Liver (tissue), 9 donors: ENCODE results near the gene KIF6. TPM values are rescaled to one million over a fixed set of nuclear protein-coding genes. Genes with fewer than 3 reads are reported as not detected.
"Not testable (repeated sequence)": the region's sequence is repeated elsewhere in the genome, so short reads cannot be mapped to it uniquely, and the experiment has no call there.

Source experiments
- DNase-seq: peaks from one replicate; pipeline ENCODE4 v3.0.0-alpha.2; 2017; ENCODE audit warnings: low spot score
- H3K27ac ChIP-seq, 2 donors: one replicate each; pipeline ENCODE4 v1.7.0; 2013; ENCODE audit warnings: inconsistent platforms in 2 of 2, low read length in 2 of 2, control low read depth in 1 of 2, low read depth in 1 of 2, mild to moderate bottlenecking in 1 of 2
- H3K27me3 ChIP-seq, 4 donors: one replicate each; pipeline versions ENCODE4 v1.6.1 to v1.7.0; 2013; ENCODE audit warnings: low read length in 3 of 4, inconsistent platforms in 1 of 4, mild to moderate bottlenecking in 1 of 4, moderate library complexity in 1 of 4; ENCODE audit not compliant: control insufficient read depth in 4 of 4, insufficient read depth in 4 of 4
- H3K36me3 ChIP-seq, 4 donors: one replicate each; pipeline versions ENCODE4 v1.6.1 to v1.7.0; 2013; ENCODE audit warnings: low read length in 3 of 4, mild to moderate bottlenecking in 3 of 4, low read depth in 1 of 4, moderate library complexity in 1 of 4; ENCODE audit not compliant: control insufficient read depth in 4 of 4, insufficient read depth in 3 of 4
- H3K4me1 ChIP-seq, 4 donors: one replicate each; pipeline versions ENCODE4 v1.6.1 to v1.7.0; 2013; ENCODE audit warnings: low read length in 3 of 4, mild to moderate bottlenecking in 3 of 4, moderate library complexity in 1 of 4; ENCODE audit not compliant: control insufficient read depth in 4 of 4, insufficient read depth in 4 of 4
- H3K4me3 ChIP-seq, 3 donors: one replicate each; pipeline versions ENCODE4 v1.6.1 to v1.7.0; 2013; ENCODE audit warnings: low read length in 3 of 3, control low read depth in 1 of 3, low read depth in 1 of 3, mild to moderate bottlenecking in 1 of 3
- H3K9ac ChIP-seq, 2 donors: one replicate each; pipeline ENCODE4 v1.7.0; 2013; ENCODE audit warnings: low read length in 2 of 2, mild to moderate bottlenecking in 2 of 2, moderate library complexity in 2 of 2, control low read depth in 1 of 2, low read depth in 1 of 2
- H3K9me3 ChIP-seq, 4 donors: one replicate each; pipeline versions ENCODE4 v1.6.1 to v1.7.0; 2013; ENCODE audit warnings: low read length in 3 of 4; ENCODE audit not compliant: control insufficient read depth in 4 of 4
- FOXA1 ChIP-seq: IDR thresholded peaks from 2 replicates; pipeline ENCODE4 v1.6.1; 2016; ENCODE audit warnings: antibody characterized with exemption
- GABPA ChIP-seq, 2 donors: IDR thresholded peaks in 1 of 2; conservative IDR thresholded peaks in 1 of 2; 2 replicates each; pipeline ENCODE4 v1.6.1; 2016; ENCODE audit warnings: antibody characterized with exemption in 2 of 2, mild to moderate bottlenecking in 1 of 2, moderate library complexity in 1 of 2
- HNF4G ChIP-seq: IDR thresholded peaks from 2 replicates; pipeline ENCODE4 v1.6.1; 2016; ENCODE audit warnings: antibody characterized with exemption
- JUND ChIP-seq, 2 donors: IDR thresholded peaks; 2 replicates each; pipeline ENCODE4 v1.6.1; 2016; ENCODE audit warnings: antibody characterized with exemption in 2 of 2
- NR2F2 ChIP-seq: IDR thresholded peaks from 2 replicates; pipeline ENCODE4 v1.6.1; 2016; ENCODE audit warnings: antibody characterized with exemption
- RAD21 ChIP-seq, 2 donors: IDR thresholded peaks; 2 replicates each; pipeline ENCODE4 v1.6.1; 2016; ENCODE audit warnings: antibody characterized with exemption in 2 of 2, mild to moderate bottlenecking in 2 of 2
- RXRA ChIP-seq, 2 donors: IDR thresholded peaks; 2 replicates each; pipeline ENCODE4 v1.6.1; 2017 to 2018; ENCODE audit warnings: antibody characterized with exemption in 2 of 2, mild to moderate bottlenecking in 1 of 2
- SP1 ChIP-seq: IDR thresholded peaks from 2 replicates; pipeline ENCODE4 v1.6.1; 2018; ENCODE audit warnings: antibody characterized with exemption, mild to moderate bottlenecking
- TAF1 ChIP-seq: conservative IDR thresholded peaks from 2 replicates; pipeline ENCODE4 v1.6.1; 2016; ENCODE audit warnings: antibody characterized with exemption, mild to moderate bottlenecking
- YY1 ChIP-seq: IDR thresholded peaks from 2 replicates; pipeline ENCODE4 v1.6.1; 2016; ENCODE audit warnings: antibody characterized with exemption, mild to moderate bottlenecking
- WGBS: extraction: QIAGEN DNeasy Blood & Tissue Kit; methylation state at CpG from one replicate; pipeline ENCODE4 v1.1.7; 2013; 5-methylcytosine and 5-hydroxymethylcytosine counted together
- polyA plus RNA-seq, 2 donors: library from polyadenylated mRNA; stranded (reverse) in 1 of 2; unstranded in 1 of 2; fragments of 200-250 nt in 1 of 2; fragments of >200 nt in 1 of 2; fragmentation: Nextera tagmentation in 1 of 2; extraction: Ambion mirVana in 1 of 2; gene quantifications; one replicate each; pipeline versions ENCODE4 v1.2.1 to v1.2.3, GENCODE V29; 2013 to 2015
- total RNA-seq, 2 donors: library from RNA; depleted of rRNA; stranded (reverse); fragments of >200 nt; gene quantifications; one replicate each; pipeline ENCODE4 v1.2.3, GENCODE V29; 2014
- TF ChIP-seq, protein P1 (sequence below): IDR thresholded peaks from 2 replicates; pipeline ENCODE4 v1.6.1; 2016; ENCODE audit warnings: antibody characterized with exemption
- TF ChIP-seq, protein P2 (sequence below): fragments of 150-350 bp; IDR thresholded peaks from 2 replicates; pipeline ENCODE4 v1.5.1; 2017; ENCODE audit warnings: improper control_type of control experiment, low read depth, low read length; ENCODE audit not compliant: missing input control
- TF ChIP-seq, protein P3 (sequence below): IDR thresholded peaks from 2 replicates; pipeline ENCODE4 v1.6.1; 2016; ENCODE audit warnings: antibody characterized with exemption
- TF ChIP-seq, protein P4 (sequence below): IDR thresholded peaks from 2 replicates; pipeline ENCODE4 v1.6.1; 2016; ENCODE audit warnings: antibody characterized with exemption
- donor health status: healthy.
- donor health status: healthy.
- donor health status: healthy.
- donor health status: healthy.
- donor health status: healthy.

KIF6 gene
- total and polyA plus RNA-seq, 4 donors = 0.17 to 7.5 (median 0.29) TPM

DNA sequence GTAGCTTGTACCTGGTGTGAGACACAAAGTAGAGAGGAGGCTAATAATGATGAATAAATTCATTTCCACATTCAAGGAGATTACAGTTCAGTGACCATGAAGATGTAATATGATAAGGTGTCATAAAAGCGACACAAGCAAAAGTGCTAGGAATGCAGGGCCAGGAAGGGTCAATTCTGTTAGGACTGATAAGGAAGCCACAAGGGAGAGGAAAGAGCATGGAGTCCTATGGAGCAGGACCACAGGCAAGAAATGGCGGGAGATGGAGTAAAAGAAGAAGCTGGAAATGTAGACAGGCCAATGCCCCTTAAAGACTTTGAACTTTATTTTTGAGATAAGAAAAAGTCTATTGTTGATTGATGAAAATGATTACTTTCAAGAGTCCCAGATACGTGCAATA, 240.9 kb downstream of the KIF6 start:
- H3K9ac ChIP-seq = no peak overlapping the region
- H3K27ac ChIP-seq = no peak overlapping the region
- H3K36me3 ChIP-seq = no peaks in the 10 kb centered on the region
- TF ChIP-seq, protein P1, sequence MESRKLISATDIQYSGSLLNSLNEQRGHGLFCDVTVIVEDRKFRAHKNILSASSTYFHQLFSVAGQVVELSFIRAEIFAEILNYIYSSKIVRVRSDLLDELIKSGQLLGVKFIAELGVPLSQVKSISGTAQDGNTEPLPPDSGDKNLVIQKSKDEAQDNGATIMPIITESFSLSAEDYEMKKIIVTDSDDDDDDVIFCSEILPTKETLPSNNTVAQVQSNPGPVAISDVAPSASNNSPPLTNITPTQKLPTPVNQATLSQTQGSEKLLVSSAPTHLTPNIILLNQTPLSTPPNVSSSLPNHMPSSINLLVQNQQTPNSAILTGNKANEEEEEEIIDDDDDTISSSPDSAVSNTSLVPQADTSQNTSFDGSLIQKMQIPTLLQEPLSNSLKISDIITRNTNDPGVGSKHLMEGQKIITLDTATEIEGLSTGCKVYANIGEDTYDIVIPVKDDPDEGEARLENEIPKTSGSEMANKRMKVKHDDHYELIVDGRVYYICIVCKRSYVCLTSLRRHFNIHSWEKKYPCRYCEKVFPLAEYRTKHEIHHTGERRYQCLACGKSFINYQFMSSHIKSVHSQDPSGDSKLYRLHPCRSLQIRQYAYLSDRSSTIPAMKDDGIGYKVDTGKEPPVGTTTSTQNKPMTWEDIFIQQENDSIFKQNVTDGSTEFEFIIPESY = no peak
- no peak for TF ChIP-seq FOXA1
- TF ChIP-seq, protein P2, sequence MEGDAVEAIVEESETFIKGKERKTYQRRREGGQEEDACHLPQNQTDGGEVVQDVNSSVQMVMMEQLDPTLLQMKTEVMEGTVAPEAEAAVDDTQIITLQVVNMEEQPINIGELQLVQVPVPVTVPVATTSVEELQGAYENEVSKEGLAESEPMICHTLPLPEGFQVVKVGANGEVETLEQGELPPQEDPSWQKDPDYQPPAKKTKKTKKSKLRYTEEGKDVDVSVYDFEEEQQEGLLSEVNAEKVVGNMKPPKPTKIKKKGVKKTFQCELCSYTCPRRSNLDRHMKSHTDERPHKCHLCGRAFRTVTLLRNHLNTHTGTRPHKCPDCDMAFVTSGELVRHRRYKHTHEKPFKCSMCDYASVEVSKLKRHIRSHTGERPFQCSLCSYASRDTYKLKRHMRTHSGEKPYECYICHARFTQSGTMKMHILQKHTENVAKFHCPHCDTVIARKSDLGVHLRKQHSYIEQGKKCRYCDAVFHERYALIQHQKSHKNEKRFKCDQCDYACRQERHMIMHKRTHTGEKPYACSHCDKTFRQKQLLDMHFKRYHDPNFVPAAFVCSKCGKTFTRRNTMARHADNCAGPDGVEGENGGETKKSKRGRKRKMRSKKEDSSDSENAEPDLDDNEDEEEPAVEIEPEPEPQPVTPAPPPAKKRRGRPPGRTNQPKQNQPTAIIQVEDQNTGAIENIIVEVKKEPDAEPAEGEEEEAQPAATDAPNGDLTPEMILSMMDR = no peak
- TF ChIP-seq, protein P3, sequence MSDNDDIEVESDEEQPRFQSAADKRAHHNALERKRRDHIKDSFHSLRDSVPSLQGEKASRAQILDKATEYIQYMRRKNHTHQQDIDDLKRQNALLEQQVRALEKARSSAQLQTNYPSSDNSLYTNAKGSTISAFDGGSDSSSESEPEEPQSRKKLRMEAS = no peak
- TF ChIP-seq JUND (IDR thresholded peaks at IDR 0.05) = no peak
- no peak for TF ChIP-seq HNF4G
- TF ChIP-seq RXRA (IDR thresholded peaks at IDR 0.05) = no peak
- TF ChIP-seq GABPA (IDR thresholded peaks at IDR 0.05 in 1 of 2, conservative IDR thresholded peaks at IDR 0.05 in 1 of 2) = no peak
- TF ChIP-seq SP1 = no peak
- no peak for TF ChIP-seq TAF1
- no peak for TF ChIP-seq RAD21 (IDR thresholded peaks at IDR 0.05)
- H3K27me3 ChIP-seq = no peaks in the 10 kb centered on the region
- no peaks in the 10 kb centered on the region for H3K9me3 ChIP-seq
- no peaks in the 10 kb centered on the region for H3K4me1 ChIP-seq
- no peak overlapping the region for H3K4me3 ChIP-seq
- no peak for DNase-seq
- 85% methylated on average over 3 of the region's 3 CpGs for WGBS

DNA sequence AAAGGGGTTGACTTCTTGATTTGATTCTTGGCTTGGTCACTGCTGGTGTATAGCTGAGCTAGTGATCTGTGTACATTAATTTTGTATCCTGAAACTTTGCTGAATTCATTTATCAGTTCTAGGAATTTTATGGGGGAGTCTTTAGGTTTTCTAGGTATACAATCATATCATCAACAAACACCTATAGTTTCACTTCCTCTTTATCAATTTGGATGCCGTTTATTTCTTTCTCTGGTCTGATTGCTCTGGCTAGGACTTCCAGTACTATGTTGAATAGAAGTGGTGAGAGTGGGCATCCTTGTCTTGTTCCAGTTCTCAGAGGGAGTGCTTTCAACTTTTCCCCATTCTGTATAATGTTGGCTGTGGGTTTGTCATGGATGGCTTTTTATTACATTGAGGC, 245.4 kb downstream of the KIF6 start:
- H3K36me3 ChIP-seq = not testable (repeated sequence)

DNA sequence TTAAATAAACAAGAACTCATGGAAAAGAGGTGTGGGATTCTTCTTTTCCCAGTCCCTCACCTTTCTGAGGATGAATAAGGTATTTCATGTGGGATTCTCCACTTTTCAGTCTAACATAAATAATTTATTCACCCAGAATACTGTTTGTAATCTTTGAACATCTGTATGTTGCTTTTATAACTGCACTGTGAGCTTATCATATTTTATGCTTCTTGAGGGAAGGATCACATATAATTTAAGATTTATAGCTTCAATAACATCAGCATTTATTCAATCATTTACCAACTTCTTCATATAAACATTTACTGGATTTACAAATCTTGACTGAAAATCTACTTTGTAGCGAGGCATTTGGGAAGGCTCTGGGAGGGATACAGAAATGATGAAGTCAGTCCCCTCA, 248.5 kb downstream of the KIF6 start:
- 88% methylated on average over 1 of the region's 1 CpG for WGBS
- TF ChIP-seq NR2F2 (no peak), GABPA (IDR thresholded peaks at IDR 0.05 in 1 of 2, conservative IDR thresholded peaks at IDR 0.05 in 1 of 2) (no peak), YY1 (no peak), TAF1 (no peak)
- TF ChIP-seq, protein P4, sequence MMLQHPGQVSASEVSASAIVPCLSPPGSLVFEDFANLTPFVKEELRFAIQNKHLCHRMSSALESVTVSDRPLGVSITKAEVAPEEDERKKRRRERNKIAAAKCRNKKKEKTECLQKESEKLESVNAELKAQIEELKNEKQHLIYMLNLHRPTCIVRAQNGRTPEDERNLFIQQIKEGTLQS = no peak
- no peaks in the 10 kb centered on the region for H3K4me1 ChIP-seq
- no peaks in the 10 kb centered on the region for H3K27me3 ChIP-seq
- H3K27ac ChIP-seq = no peak overlapping the region
- no peaks in the 10 kb centered on the region for H3K9me3 ChIP-seq
- DNase-seq = no peak
- no peak overlapping the region for H3K4me3 ChIP-seq
- H3K9ac ChIP-seq = no peak overlapping the region
- no peaks in the 10 kb centered on the region for H3K36me3 ChIP-seq

More for the DNA sequence above, 245.4 kb downstream of the KIF6 start:
- H3K27ac ChIP-seq, H3K4me1 ChIP-seq, H3K9ac ChIP-seq, H3K27me3 ChIP-seq, H3K4me3 ChIP-seq, H3K9me3 ChIP-seq, DNase-seq: not testable (repeated sequence)
- 85% methylated on average over 1 of the region's 1 CpG for WGBS
